Lower lobe of right lung (tissue), 2 donors: ENCODE results near the gene NFIC. TPM values are rescaled to one million over a fixed set of nuclear protein-coding genes. Genes with fewer than 3 reads are reported as not detected.
"Not testable (repeated sequence)": the region's sequence is repeated elsewhere in the genome, so short reads cannot be mapped to it uniquely, and the experiment has no call there.

Source experiments
- ATAC-seq, 2 donors: fragments of 200-7000 bp; cut with Tn5 transposase; one replicate each; pipeline ENCODE4 v1.9.1; 2020 to 2022; ENCODE audit warnings: mild to moderate bottlenecking in 2 of 2, moderate library complexity in 2 of 2
- DNase-seq: peaks from one replicate; pipeline ENCODE4 v3.0.0-alpha.2; 2020
- H3K27ac ChIP-seq: fragments of 200-600 bp; one replicate; pipeline ENCODE4 v1.8.0; 2022
- H3K27me3 ChIP-seq: fragments of 200-600 bp; one replicate; pipeline ENCODE4 v1.8.0; 2022; ENCODE audit warnings: low read depth
- H3K36me3 ChIP-seq: fragments of 200-600 bp; one replicate; pipeline ENCODE4 v1.8.0; 2022; ENCODE audit warnings: mild to moderate bottlenecking
- H3K4me1 ChIP-seq: fragments of 200-600 bp; one replicate; pipeline ENCODE4 v1.8.0; 2022
- H3K4me3 ChIP-seq: fragments of 200-600 bp; one replicate; pipeline ENCODE4 v1.8.0; 2022; ENCODE audit warnings: mild to moderate bottlenecking
- H3K9me3 ChIP-seq: fragments of 200-600 bp; one replicate; pipeline ENCODE4 v1.8.0; 2022
- CTCF ChIP-seq: fragments of 200-600 bp; IDR thresholded peaks from one replicate; pipeline ENCODE4 v1.8.0; 2022; ENCODE audit warnings: antibody characterized with exemption, mild to moderate bottlenecking
- intact Hi-C: fragments of 100-400 bp; cut with DNase I; formaldehyde crosslinking; loops from one replicate; pipeline ENCODE4 v1.11.0; 2022
- total RNA-seq: library from RNA; stranded (reverse); fragmentation: NEBNext Ultra II Directional; extraction: Animal tissue kit (Norgen Biotek cat#: 25700); gene quantifications from one replicate; pipeline ENCODE4 v1.2.1, GENCODE V29; 2021
- donor health status: DM: no; HTN: yes; CAD: no; lungs with severe emphysema.

The NFIC gene
- total RNA-seq, 1 donor from 2014 or later, result 132 TPM

- ATAC-seq (peak in 1 of 2 donors; percentile 20), DNase-seq (no peak)
- intact Hi-C loops, result no loop called here
- no peak for TF ChIP-seq CTCF
- Histone ChIP-seq H3K9me3 (no peaks in the 10 kb centered on the region), H3K36me3 (peaks cover 27% of the 10 kb centered on the region), H3K4me3 (no peak overlapping the region), H3K27ac (no peak overlapping the region), H3K4me1 (peaks cover 4% of the 10 kb centered on the region), H3K27me3 (no peaks in the 10 kb centered on the region)
Measured at GRCh38 chr19:3420909-3421619, 54.7 kb downstream of the NFIC start.

- H3K36me3 ChIP-seq, result peaks cover 33% of the 10 kb centered on the region
- DNase-seq, H3K27ac ChIP-seq, intact Hi-C loops, H3K9me3 ChIP-seq, H3K4me1 ChIP-seq, H3K4me3 ChIP-seq, H3K27me3 ChIP-seq: not testable (repeated sequence)
- peak in 1 of 2 donors; percentile 6 for ATAC-seq
Measured at GRCh38 chr19:3421656-3422055, 55.3 kb downstream of the NFIC start.

- peaks cover 35% of the 10 kb centered on the region for H3K36me3 ChIP-seq
- DNase-seq (no peak), ATAC-seq (no peak)
- no peaks in the 10 kb centered on the region for H3K27me3 ChIP-seq
- intact Hi-C loops, result no loop called here
- H3K4me3 ChIP-seq, result no peak overlapping the region
- peak overlapping the region; percentile 56 for H3K27ac ChIP-seq
- no peaks in the 10 kb centered on the region for H3K9me3 ChIP-seq
- no peak for TF ChIP-seq CTCF
- peaks cover 12% of the 10 kb centered on the region for H3K4me1 ChIP-seq
Measured at GRCh38 chr19:3423183-3423829, 56.9 kb downstream of the NFIC start.

- no peak for TF ChIP-seq CTCF
- intact Hi-C loops, result no loop called here
- no peak overlapping the region for H3K27ac ChIP-seq
Measured at GRCh38 chr19:3426433-3426832, 60.0 kb downstream of the NFIC start.

DNA sequence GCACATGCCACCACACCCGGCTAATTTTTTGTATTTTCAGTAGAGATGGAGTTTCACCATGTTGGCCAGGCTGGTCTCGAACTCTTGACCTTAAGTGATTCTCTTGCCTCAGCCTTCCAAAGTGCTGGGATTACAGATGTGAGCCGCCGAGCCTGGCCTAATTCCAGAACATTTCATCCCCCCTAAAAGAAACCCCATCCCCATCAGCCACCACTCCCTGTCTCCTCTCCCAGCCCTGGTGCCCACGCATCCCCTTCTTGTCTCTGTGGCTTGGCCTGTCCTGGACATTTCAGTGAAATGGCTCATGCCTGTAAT lies 63.9 kb downstream of the NFIC start:
- H3K4me3 ChIP-seq, H3K9me3 ChIP-seq, ATAC-seq, intact Hi-C loops, DNase-seq, H3K27me3 ChIP-seq: not testable (repeated sequence)
- H3K4me1 ChIP-seq, result peaks cover 46% of the 10 kb centered on the region
- peak overlapping the region; percentile 67 for H3K27ac ChIP-seq
- peaks cover 43% of the 10 kb centered on the region for H3K36me3 ChIP-seq

More at GRCh38 chr19:3426433-3426832, 60.0 kb downstream of the NFIC start:
- Histone ChIP-seq H3K4me1 (peaks cover 33% of the 10 kb centered on the region), H3K27me3 (no peaks in the 10 kb centered on the region), H3K4me3 (no peak overlapping the region), H3K9me3 (no peaks in the 10 kb centered on the region), H3K36me3 (peaks cover 25% of the 10 kb centered on the region)
- ATAC-seq (no peak), DNase-seq (no peak)

GRCh38 chr19:3431760-3432397 lies 65.5 kb downstream of the NFIC start:
- no peak for ATAC-seq
- Histone ChIP-seq H3K36me3 (peaks cover 41% of the 10 kb centered on the region), H3K4me3 (no peak overlapping the region), H3K27me3 (no peaks in the 10 kb centered on the region), H3K4me1 (peaks cover 52% of the 10 kb centered on the region), H3K27ac (peak overlapping the region; percentile 67), H3K9me3 (no peaks in the 10 kb centered on the region)
- no peak for TF ChIP-seq CTCF
- no peak for DNase-seq
- intact Hi-C loops, result no loop called here
